Esophagus muscularis mucosa (tissue), 4 donors: Measurements from ENCODE around the gene GADD45B.

Source experiments
- CTCF ChIP-seq, 3 experiments: fragments of 200-600 bp in 2 of 3; fragments of 450-650 bp in 1 of 3; sonication (generic) in 2 of 3; IDR thresholded peaks; one replicate each; pipeline ENCODE4 v1.5.1; 2017 to 2019; ENCODE audit warnings: antibody characterized with exemption in 3 of 3, mild to moderate bottlenecking in 2 of 3, moderate library complexity in 1 of 3
- EP300 ChIP-seq: sonication (generic); formaldehyde crosslinking; IDR thresholded peaks from one replicate; pipeline ENCODE4 v1.6.1; 2017; ENCODE audit warnings: antibody characterized with exemption
- POLR2A ChIP-seq: fragments of 450-650 bp; IDR thresholded peaks from one replicate; pipeline ENCODE4 v1.6.1; 2017; ENCODE audit warnings: antibody characterized with exemption, moderate library complexity, mild to moderate bottlenecking, low read depth

DNA sequence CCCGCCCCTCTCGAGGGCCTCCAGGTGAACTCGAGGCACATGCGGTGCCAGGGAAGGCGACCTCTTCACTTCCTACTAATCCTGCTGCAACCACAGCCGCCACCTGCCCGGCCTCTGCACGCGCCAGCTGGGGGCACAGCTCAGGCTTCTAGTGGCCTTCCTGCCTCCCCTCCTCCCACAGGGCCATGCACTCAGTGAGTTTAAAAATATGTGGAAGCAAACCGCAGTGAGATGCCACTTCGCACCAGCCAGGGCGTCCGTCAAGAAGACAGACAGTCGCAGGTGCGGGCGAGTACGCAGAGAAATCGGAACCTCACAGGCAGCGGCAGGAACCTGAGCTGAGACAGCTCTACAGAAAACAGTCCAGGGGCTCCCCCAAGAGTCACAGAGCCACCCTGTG is 29.5 kb upstream of the GADD45B start:
- TF ChIP-seq CTCF (IDR thresholded peaks at IDR 0.05) (no peak), POLR2A (no peak), EP300 (no peak)
